Liver (tissue), 9 donors: ENCODE results near the gene UBD. TPM values are rescaled to one million over a fixed set of nuclear protein-coding genes. Genes with fewer than 3 reads are reported as not detected.

Source experiments
- DNase-seq: peaks from one replicate; pipeline ENCODE4 v3.0.0-alpha.2; 2017; ENCODE audit warnings: low spot score
- H3K27ac ChIP-seq, 2 donors: one replicate each; pipeline ENCODE4 v1.7.0; 2013; ENCODE audit warnings: inconsistent platforms in 2 of 2, low read length in 2 of 2, control low read depth in 1 of 2, low read depth in 1 of 2, mild to moderate bottlenecking in 1 of 2
- H3K27me3 ChIP-seq, 4 donors: one replicate each; pipeline versions ENCODE4 v1.6.1 to v1.7.0; 2013; ENCODE audit warnings: low read length in 3 of 4, inconsistent platforms in 1 of 4, mild to moderate bottlenecking in 1 of 4, moderate library complexity in 1 of 4; ENCODE audit not compliant: control insufficient read depth in 4 of 4, insufficient read depth in 4 of 4
- H3K36me3 ChIP-seq, 4 donors: one replicate each; pipeline versions ENCODE4 v1.6.1 to v1.7.0; 2013; ENCODE audit warnings: low read length in 3 of 4, mild to moderate bottlenecking in 3 of 4, low read depth in 1 of 4, moderate library complexity in 1 of 4; ENCODE audit not compliant: control insufficient read depth in 4 of 4, insufficient read depth in 3 of 4
- H3K4me1 ChIP-seq, 4 donors: one replicate each; pipeline versions ENCODE4 v1.6.1 to v1.7.0; 2013; ENCODE audit warnings: low read length in 3 of 4, mild to moderate bottlenecking in 3 of 4, moderate library complexity in 1 of 4; ENCODE audit not compliant: control insufficient read depth in 4 of 4, insufficient read depth in 4 of 4
- H3K4me3 ChIP-seq, 3 donors: one replicate each; pipeline versions ENCODE4 v1.6.1 to v1.7.0; 2013; ENCODE audit warnings: low read length in 3 of 3, control low read depth in 1 of 3, low read depth in 1 of 3, mild to moderate bottlenecking in 1 of 3
- H3K9ac ChIP-seq, 2 donors: one replicate each; pipeline ENCODE4 v1.7.0; 2013; ENCODE audit warnings: low read length in 2 of 2, mild to moderate bottlenecking in 2 of 2, moderate library complexity in 2 of 2, control low read depth in 1 of 2, low read depth in 1 of 2
- H3K9me3 ChIP-seq, 4 donors: one replicate each; pipeline versions ENCODE4 v1.6.1 to v1.7.0; 2013; ENCODE audit warnings: low read length in 3 of 4; ENCODE audit not compliant: control insufficient read depth in 4 of 4
- EGR1 ChIP-seq, 2 donors: IDR thresholded peaks; 2 replicates each; pipeline ENCODE4 v1.6.1; 2016 to 2018; ENCODE audit warnings: antibody characterized with exemption in 2 of 2, low read depth in 2 of 2
- FOXA1 ChIP-seq: IDR thresholded peaks from 2 replicates; pipeline ENCODE4 v1.6.1; 2016; ENCODE audit warnings: antibody characterized with exemption
- FOXA2 ChIP-seq: IDR thresholded peaks from 2 replicates; pipeline ENCODE4 v1.6.1; 2016; ENCODE audit warnings: antibody characterized with exemption
- GABPA ChIP-seq, 2 donors: IDR thresholded peaks in 1 of 2; conservative IDR thresholded peaks in 1 of 2; 2 replicates each; pipeline ENCODE4 v1.6.1; 2016; ENCODE audit warnings: antibody characterized with exemption in 2 of 2, mild to moderate bottlenecking in 1 of 2, moderate library complexity in 1 of 2
- HNF4A ChIP-seq, 2 donors: conservative IDR thresholded peaks; 2 replicates each; pipeline ENCODE4 v1.6.1; 2016; ENCODE audit warnings: antibody characterized with exemption in 2 of 2, mild to moderate bottlenecking in 2 of 2
- HNF4G ChIP-seq: IDR thresholded peaks from 2 replicates; pipeline ENCODE4 v1.6.1; 2016; ENCODE audit warnings: antibody characterized with exemption
- JUND ChIP-seq, 2 donors: IDR thresholded peaks; 2 replicates each; pipeline ENCODE4 v1.6.1; 2016; ENCODE audit warnings: antibody characterized with exemption in 2 of 2
- MAX ChIP-seq: IDR thresholded peaks from 2 replicates; pipeline ENCODE4 v1.6.1; 2016; ENCODE audit warnings: antibody characterized with exemption
- NR2F2 ChIP-seq: IDR thresholded peaks from 2 replicates; pipeline ENCODE4 v1.6.1; 2016; ENCODE audit warnings: antibody characterized with exemption
- RAD21 ChIP-seq, 2 donors: IDR thresholded peaks; 2 replicates each; pipeline ENCODE4 v1.6.1; 2016; ENCODE audit warnings: antibody characterized with exemption in 2 of 2, mild to moderate bottlenecking in 2 of 2
- REST ChIP-seq: IDR thresholded peaks from 2 replicates; pipeline ENCODE4 v1.6.1; 2016; ENCODE audit warnings: antibody characterized with exemption, mild to moderate bottlenecking
- SP1 ChIP-seq: IDR thresholded peaks from 2 replicates; pipeline ENCODE4 v1.6.1; 2018; ENCODE audit warnings: antibody characterized with exemption, mild to moderate bottlenecking
- TAF1 ChIP-seq: conservative IDR thresholded peaks from 2 replicates; pipeline ENCODE4 v1.6.1; 2016; ENCODE audit warnings: antibody characterized with exemption, mild to moderate bottlenecking
- WGBS: extraction: QIAGEN DNeasy Blood & Tissue Kit; methylation state at CpG from one replicate; pipeline ENCODE4 v1.1.7; 2013; 5-methylcytosine and 5-hydroxymethylcytosine counted together
- polyA plus RNA-seq, 2 donors: library from polyadenylated mRNA; stranded (reverse) in 1 of 2; unstranded in 1 of 2; fragments of 200-250 nt in 1 of 2; fragments of >200 nt in 1 of 2; fragmentation: Nextera tagmentation in 1 of 2; extraction: Ambion mirVana in 1 of 2; gene quantifications; one replicate each; pipeline versions ENCODE4 v1.2.1 to v1.2.3, GENCODE V29; 2013 to 2015
- total RNA-seq, 2 donors: library from RNA; depleted of rRNA; stranded (reverse); fragments of >200 nt; gene quantifications; one replicate each; pipeline ENCODE4 v1.2.3, GENCODE V29; 2014
- TF ChIP-seq, protein P1 (sequence below): IDR thresholded peaks from 2 replicates; pipeline ENCODE4 v1.6.1; 2016; ENCODE audit warnings: antibody characterized with exemption
- TF ChIP-seq, protein P2 (sequence below): fragments of 150-350 bp; IDR thresholded peaks from 2 replicates; pipeline ENCODE4 v1.5.1; 2017; ENCODE audit warnings: improper control_type of control experiment, low read depth, low read length; ENCODE audit not compliant: missing input control
- TF ChIP-seq, protein P3 (sequence below): IDR thresholded peaks from 2 replicates; pipeline ENCODE4 v1.6.1; 2016; ENCODE audit warnings: antibody characterized with exemption
- donor health status: healthy.
- donor health status: healthy.
- donor health status: healthy.
- donor health status: healthy.
- donor health status: healthy.

The UBD gene
- total and polyA plus RNA-seq, 4 donors, result 7.0 to 35.1 (median 28.1) TPM

- TF ChIP-seq GABPA (IDR thresholded peaks at IDR 0.05 in 1 of 2, conservative IDR thresholded peaks at IDR 0.05 in 1 of 2) (no peak), SP1 (no peak), HNF4A (conservative IDR thresholded peaks at IDR 0.05) (no peak), NR2F2 (no peak)
These were observed 7.0 kb downstream of the UBD start (continued) for GRCh38 chr6:29552512-29553051.

DNA sequence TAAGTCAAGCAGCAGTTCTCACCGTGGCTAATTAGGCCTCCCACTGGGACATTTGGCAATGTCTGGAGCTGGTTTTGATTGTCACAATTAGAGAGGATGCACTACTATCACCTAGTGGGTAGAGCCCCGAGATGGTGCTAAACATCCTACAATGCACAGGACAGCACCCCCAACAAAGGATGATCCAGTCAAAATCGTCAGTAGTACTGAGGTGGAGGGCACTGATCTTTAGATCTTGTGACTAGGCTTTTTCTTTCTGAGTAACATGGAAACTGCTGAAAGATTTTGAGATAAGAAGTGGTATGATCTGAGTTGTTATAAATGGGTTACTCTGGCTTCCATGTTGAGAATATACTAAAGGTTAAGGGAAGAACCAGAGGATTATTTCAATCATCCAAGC is 12.0 kb downstream of the UBD start:
- Histone ChIP-seq H3K4me3 (no peak overlapping the region), H3K36me3 (no peaks in the 10 kb centered on the region), H3K9me3 (no peaks in the 10 kb centered on the region), H3K27me3 (peaks cover 0 to 2% (median 0%) of the 10 kb centered on the region in 4 donors), H3K4me1 (no peaks in the 10 kb centered on the region), H3K27ac (no peak overlapping the region), H3K9ac (no peak overlapping the region)
- 46% methylated on average over 3 of the region's 3 CpGs for WGBS
- no peak for DNase-seq
- TF ChIP-seq RAD21 (IDR thresholded peaks at IDR 0.05), result no peak
- TF ChIP-seq, protein P1, sequence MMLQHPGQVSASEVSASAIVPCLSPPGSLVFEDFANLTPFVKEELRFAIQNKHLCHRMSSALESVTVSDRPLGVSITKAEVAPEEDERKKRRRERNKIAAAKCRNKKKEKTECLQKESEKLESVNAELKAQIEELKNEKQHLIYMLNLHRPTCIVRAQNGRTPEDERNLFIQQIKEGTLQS, result no peak
- TF ChIP-seq JUND (IDR thresholded peaks at IDR 0.05), result no peak
- TF ChIP-seq TAF1, result no peak
- no peak for TF ChIP-seq HNF4G
- TF ChIP-seq FOXA2, result no peak
- no peak for TF ChIP-seq FOXA1
- TF ChIP-seq MAX, result no peak
- TF ChIP-seq NR2F2, result no peak
- TF ChIP-seq REST, result no peak
- TF ChIP-seq, protein P2, sequence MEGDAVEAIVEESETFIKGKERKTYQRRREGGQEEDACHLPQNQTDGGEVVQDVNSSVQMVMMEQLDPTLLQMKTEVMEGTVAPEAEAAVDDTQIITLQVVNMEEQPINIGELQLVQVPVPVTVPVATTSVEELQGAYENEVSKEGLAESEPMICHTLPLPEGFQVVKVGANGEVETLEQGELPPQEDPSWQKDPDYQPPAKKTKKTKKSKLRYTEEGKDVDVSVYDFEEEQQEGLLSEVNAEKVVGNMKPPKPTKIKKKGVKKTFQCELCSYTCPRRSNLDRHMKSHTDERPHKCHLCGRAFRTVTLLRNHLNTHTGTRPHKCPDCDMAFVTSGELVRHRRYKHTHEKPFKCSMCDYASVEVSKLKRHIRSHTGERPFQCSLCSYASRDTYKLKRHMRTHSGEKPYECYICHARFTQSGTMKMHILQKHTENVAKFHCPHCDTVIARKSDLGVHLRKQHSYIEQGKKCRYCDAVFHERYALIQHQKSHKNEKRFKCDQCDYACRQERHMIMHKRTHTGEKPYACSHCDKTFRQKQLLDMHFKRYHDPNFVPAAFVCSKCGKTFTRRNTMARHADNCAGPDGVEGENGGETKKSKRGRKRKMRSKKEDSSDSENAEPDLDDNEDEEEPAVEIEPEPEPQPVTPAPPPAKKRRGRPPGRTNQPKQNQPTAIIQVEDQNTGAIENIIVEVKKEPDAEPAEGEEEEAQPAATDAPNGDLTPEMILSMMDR, result no peak
- TF ChIP-seq, protein P3, sequence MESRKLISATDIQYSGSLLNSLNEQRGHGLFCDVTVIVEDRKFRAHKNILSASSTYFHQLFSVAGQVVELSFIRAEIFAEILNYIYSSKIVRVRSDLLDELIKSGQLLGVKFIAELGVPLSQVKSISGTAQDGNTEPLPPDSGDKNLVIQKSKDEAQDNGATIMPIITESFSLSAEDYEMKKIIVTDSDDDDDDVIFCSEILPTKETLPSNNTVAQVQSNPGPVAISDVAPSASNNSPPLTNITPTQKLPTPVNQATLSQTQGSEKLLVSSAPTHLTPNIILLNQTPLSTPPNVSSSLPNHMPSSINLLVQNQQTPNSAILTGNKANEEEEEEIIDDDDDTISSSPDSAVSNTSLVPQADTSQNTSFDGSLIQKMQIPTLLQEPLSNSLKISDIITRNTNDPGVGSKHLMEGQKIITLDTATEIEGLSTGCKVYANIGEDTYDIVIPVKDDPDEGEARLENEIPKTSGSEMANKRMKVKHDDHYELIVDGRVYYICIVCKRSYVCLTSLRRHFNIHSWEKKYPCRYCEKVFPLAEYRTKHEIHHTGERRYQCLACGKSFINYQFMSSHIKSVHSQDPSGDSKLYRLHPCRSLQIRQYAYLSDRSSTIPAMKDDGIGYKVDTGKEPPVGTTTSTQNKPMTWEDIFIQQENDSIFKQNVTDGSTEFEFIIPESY, result no peak
- no peak for TF ChIP-seq GABPA (IDR thresholded peaks at IDR 0.05 in 1 of 2, conservative IDR thresholded peaks at IDR 0.05 in 1 of 2)
- TF ChIP-seq EGR1 (IDR thresholded peaks at IDR 0.05; ENCODE audit: low read depth in 2 of 2), result no peak
